Loucy (cell line): ENCODE results near the gene PKHD1.

Experiments used
- CTCF ChIP-seq: fragments of 200-600 bp; sonication (generic); conservative IDR thresholded peaks from 2 replicates; pipeline ENCODE4 v1.5.1; 2014; ENCODE audit warnings: mild to moderate bottlenecking, antibody characterized with exemption, low read length
- EZH2phosphoT487 ChIP-seq: fragments of 200-600 bp; IDR thresholded peaks from 2 replicates; pipeline ENCODE4 v1.6.1; 2018; ENCODE audit warnings: antibody characterized with exemption, mild to moderate bottlenecking, moderate library complexity, borderline replicate concordance

GRCh38 chr6:51578994-51579393 lies 508.4 kb downstream of the PKHD1 start:
- no peak for TF ChIP-seq CTCF
- no peak for TF ChIP-seq EZH2phosphoT487
